ENCODE results near the gene LSM12. TPM values are rescaled to one million over a fixed set of nuclear protein-coding genes. Genes with fewer than 3 reads are reported as not detected.

Gene LSM12
- 34.0 and 34.5 TPM in 2 replicates for total RNA-seq

GRCh38 chr17:44066204-44066930, at the start of gene LSM12:
Gene LSM12 (minus strand): TSS chr17:44066671. CDS start chr17:44066587, 84 bp downstream.

GRCh38 chr17:44070455-44071197, 4.2 kb upstream of the LSM12 start, which contains the start of gene G6PC3:
Gene G6PC3 (plus strand): TSS chr17:44070735. CDS start chr17:44070966, 231 bp downstream.

GRCh38 chr17:44014437-44015172, 51.9 kb downstream of the LSM12 start, which contains the start of gene TMEM101:
Gene TMEM101 (minus strand): TSS chr17:44014963. CDS start chr17:44014952, 11 bp downstream.

GRCh38 chr17:44004077-44004760, 62.3 kb downstream of the LSM12 start, which contains the start of gene NAGS:
Gene NAGS (plus strand): TSS chr17:44004622. CDS start chr17:44004664, 42 bp downstream.

Other genes starting within 250 kb of the LSM12 start
- gene MPP3, start 233.5 kb downstream of the LSM12 start, total RNA-seq = 3.4 and 3.6 TPM in 2 replicates
- 0.50 TPM in 1 of 2 replicates, not detected in the other for gene CD300LG, start 219.5 kb downstream of the LSM12 start, total RNA-seq
- 7.1 and 7.6 TPM in 2 replicates for gene MPP2, start 159.1 kb downstream of the LSM12 start, total RNA-seq
- gene PPY, start 124.2 kb downstream of the LSM12 start, total RNA-seq = not detected in 2 replicates
- gene PYY, start 112.7 kb downstream of the LSM12 start, total RNA-seq = not detected in 2 replicates
- gene NAGS, start 62.0 kb downstream of the LSM12 start, total RNA-seq = 1.6 TPM in 2 replicates
- 30.1 and 34.9 TPM in 2 replicates for gene TMEM101, start 51.7 kb downstream of the LSM12 start, total RNA-seq
- 45.3 and 55.5 TPM in 2 replicates for gene G6PC3, start 4.1 kb upstream of the LSM12 start, total RNA-seq
- gene HDAC5, start 57.0 kb upstream of the LSM12 start, total RNA-seq = 29.0 and 53.2 TPM in 2 replicates
- gene HROB, start 75.3 kb upstream of the LSM12 start, total RNA-seq = 0.50 and 0.98 TPM in 2 replicates
- gene ASB16, start 104.0 kb upstream of the LSM12 start, total RNA-seq = not detected in 2 replicates
- 15.9 and 16.7 TPM in 2 replicates for gene TMUB2, start 120.3 kb upstream of the LSM12 start, total RNA-seq
- 40.0 and 41.2 TPM in 2 replicates for gene ATXN7L3, start 133.2 kb upstream of the LSM12 start, total RNA-seq
- 53.5 and 54.6 TPM in 2 replicates for gene UBTF, start 153.0 kb upstream of the LSM12 start, total RNA-seq
- not detected in 2 replicates for gene SLC4A1, start 201.5 kb upstream of the LSM12 start, total RNA-seq
- gene RUNDC3A, start 241.9 kb upstream of the LSM12 start, total RNA-seq = 0.10 TPM in 1 of 2 replicates, not detected in the other

Measured in cardiac ventricle fibroblast (primary cell).